ENCODE results near the gene GALNT2.

GALNT2 gene

GRCh38 chr1:230186874-230187273 lies 119.8 kb downstream of the GALNT2 start:
- TF ChIP-seq CTCF (IDR thresholded peaks at IDR 0.05; ENCODE audit: insufficient read depth, low read depth, low read length, missing control alignments) = no peak
- DNase-seq (ENCODE audit: low read depth) = no peak

GRCh38 chr1:230187290-230187689 lies 120.3 kb downstream of the GALNT2 start:
- DNase-seq (ENCODE audit: low read depth) = no peak

More at GRCh38 chr1:230186874-230187273, 119.8 kb downstream of the GALNT2 start:
- no peak overlapping the region for H3K4me3 ChIP-seq (ENCODE audit: low read length)

GRCh38 chr1:230188826-230189225 lies 121.8 kb downstream of the GALNT2 start:
- H3K4me3 ChIP-seq (ENCODE audit: low read length) = no peak overlapping the region
- TF ChIP-seq CTCF (IDR thresholded peaks at IDR 0.05; ENCODE audit: insufficient read depth, low read depth, low read length, missing control alignments) = no peak
- DNase-seq (ENCODE audit: low read depth) = no peak

More at GRCh38 chr1:230187290-230187689, 120.3 kb downstream of the GALNT2 start:
- no peak for TF ChIP-seq CTCF (IDR thresholded peaks at IDR 0.05; ENCODE audit: insufficient read depth, low read depth, low read length, missing control alignments)
- no peak overlapping the region for H3K4me3 ChIP-seq (ENCODE audit: low read length)

- TF ChIP-seq CTCF (IDR thresholded peaks at IDR 0.05; ENCODE audit: insufficient read depth, low read depth, low read length, missing control alignments) = no peak
- no peak overlapping the region for H3K4me3 ChIP-seq (ENCODE audit: low read length)
- DNase-seq (ENCODE audit: low read depth) = no peak
Observed at GRCh38 chr1:230189341-230189740, 122.3 kb downstream of the GALNT2 start.

- DNase-seq (ENCODE audit: low read depth) = no peak
- H3K4me3 ChIP-seq (ENCODE audit: low read length) = no peak overlapping the region
- TF ChIP-seq CTCF (IDR thresholded peaks at IDR 0.05; ENCODE audit: insufficient read depth, low read depth, low read length, missing control alignments) = no peak
Observed at GRCh38 chr1:230189824-230190223, 122.8 kb downstream of the GALNT2 start.

GRCh38 chr1:230191079-230191804 lies 124.2 kb downstream of the GALNT2 start:
- no peak for TF ChIP-seq CTCF (IDR thresholded peaks at IDR 0.05; ENCODE audit: insufficient read depth, low read depth, low read length, missing control alignments)
- DNase-seq (ENCODE audit: low read depth) = no peak
- H3K4me3 ChIP-seq (ENCODE audit: low read length) = no peak overlapping the region

- H3K4me3 ChIP-seq (ENCODE audit: low read length) = no peak overlapping the region
- no peak for DNase-seq (ENCODE audit: low read depth)
- TF ChIP-seq CTCF (IDR thresholded peaks at IDR 0.05; ENCODE audit: insufficient read depth, low read depth, low read length, missing control alignments) = no peak
Observed at GRCh38 chr1:230191855-230192254, 124.8 kb downstream of the GALNT2 start.

Measured in epithelial cell of esophagus (primary cell).